Activated CD4-positive, alpha-beta T cell treated with anti-CD3 and anti-CD28 coated beads, Interleukin-2, amount 50 U/mL, for 16 hours (primary cell): ENCODE measurements around the gene GLDN.

Source experiments
- DNase-seq: peaks from one replicate; pipeline ENCODE4 v3.0.0-alpha.2; 2020

The GLDN gene

DNA sequence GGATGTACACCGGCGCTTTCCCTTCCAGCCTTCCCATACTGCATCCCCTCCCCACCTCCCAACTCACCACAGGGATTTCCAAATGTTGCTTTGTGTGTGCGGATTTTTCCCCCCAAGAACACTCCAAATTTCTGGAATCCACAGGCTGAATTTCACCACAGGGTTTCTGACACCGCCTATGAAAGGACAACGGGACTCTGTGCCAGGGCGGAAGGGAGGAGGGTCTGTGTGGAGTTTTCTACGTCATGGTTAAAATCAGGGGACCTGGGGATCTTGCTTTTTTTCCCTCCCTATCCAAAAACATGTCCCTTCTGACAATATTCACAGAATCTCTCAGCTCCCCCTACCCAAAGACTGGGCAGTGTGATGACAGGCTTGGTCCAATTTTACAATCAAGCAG is 17.7 kb upstream of the GLDN start:
- no peak for DNase-seq

DNA sequence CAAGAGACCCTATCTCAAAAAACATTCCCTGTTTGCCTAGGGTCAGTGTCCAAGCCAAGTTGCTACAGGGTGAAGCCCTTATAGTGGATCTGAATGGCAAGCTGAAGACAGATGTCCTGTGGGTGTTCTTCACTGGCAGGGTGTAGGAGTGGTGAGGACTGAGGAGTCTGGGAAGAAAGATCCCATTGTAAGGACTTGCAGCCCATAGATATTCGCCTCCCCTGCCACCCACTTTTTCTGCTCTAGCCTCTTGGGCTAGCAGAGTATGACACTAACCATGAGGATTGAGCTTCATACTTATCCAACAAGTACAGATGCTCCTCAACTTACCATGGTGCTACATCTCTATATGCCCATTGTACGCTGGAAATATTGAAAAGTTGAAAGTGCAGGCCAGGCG is 16.3 kb upstream of the GLDN start:
- DNase-seq = no peak

GRCh38 chr15:51327081-51327480 is 14.4 kb upstream of the GLDN start:
- no peak for DNase-seq

DNA sequence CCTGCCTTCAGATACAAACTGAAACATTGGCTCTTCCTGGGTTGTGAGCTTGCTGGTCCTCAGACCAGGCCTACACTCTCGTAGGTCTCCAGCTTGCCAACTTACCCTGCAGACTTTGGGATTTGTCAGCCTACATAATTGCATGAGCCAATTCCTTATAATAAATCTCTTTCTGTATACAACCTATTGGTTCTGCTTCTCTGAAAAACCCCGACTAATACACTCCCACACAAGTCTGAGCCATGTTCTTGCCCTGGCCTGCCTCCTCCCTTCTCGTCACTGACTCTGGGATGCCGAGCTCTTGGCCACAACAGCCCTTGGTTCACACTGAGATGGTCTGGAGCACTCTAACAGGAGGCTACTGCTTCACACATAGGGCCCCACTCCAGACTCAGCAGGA is 12.5 kb upstream of the GLDN start:
- DNase-seq = no peak

DNA sequence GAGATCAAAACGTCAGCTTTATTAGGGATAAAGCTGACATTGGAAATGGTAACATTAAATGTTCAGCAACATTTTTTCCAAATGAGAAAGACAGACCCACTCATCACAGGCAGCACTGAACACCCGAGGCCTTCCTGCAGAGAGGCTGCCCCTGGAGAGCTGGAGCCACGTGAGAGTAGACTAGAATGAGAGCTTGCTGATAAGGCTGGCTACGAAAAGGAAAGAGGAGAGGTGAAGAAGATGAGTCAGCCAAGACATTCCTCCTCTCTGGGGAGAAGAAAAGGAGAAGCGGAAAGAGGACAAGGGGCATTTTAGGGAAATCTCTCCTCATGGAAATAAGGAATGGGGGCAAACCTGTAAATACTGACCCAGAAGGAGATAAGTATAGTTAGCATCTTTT is 10.3 kb upstream of the GLDN start:
- no peak for DNase-seq

GRCh38 chr15:51332206-51333147 is 9.0 kb upstream of the GLDN start:
- no peak for DNase-seq

DNA sequence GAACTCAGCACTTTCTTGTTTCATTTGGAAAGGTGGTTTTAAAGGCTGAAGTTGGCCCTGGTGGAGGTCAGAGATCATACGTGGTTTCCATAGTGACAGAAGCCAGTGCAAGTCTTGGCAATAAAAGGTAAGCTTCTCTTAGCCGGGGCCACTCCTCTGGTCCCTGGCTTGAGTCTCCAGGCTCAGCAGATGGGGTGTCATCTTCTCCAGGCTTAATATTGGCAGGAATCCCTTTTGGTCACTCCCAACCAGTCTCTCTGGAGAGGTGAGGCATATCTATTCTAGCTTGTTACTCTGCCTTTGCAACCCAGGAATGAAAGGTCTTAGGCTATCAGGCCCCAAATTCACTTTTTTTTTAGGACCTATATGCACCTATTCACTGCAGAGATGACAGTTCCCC is 7.9 kb upstream of the GLDN start:
- DNase-seq = no peak

DNA sequence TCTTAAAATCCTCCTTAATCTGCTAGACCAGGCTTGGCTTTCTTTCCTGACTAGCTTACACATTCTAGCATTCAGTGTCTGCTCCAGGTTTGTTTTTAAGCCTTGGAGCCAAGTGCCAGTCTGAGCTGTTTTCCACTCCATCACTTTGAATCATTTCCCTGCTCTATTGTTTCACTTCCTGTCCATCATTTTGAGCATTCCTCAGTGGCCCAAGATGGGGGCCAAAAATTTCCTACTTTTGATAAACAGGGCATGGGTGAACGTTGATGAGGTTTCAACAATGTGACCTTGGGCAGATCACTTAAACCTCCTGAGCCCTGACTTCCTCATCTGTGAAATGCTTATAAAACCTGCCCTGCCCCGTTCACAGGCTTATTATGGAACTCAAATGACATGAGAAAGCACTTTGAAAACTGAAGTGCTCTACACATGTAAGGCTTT is 7.4 kb upstream of the GLDN start:
- DNase-seq = no peak

DNA sequence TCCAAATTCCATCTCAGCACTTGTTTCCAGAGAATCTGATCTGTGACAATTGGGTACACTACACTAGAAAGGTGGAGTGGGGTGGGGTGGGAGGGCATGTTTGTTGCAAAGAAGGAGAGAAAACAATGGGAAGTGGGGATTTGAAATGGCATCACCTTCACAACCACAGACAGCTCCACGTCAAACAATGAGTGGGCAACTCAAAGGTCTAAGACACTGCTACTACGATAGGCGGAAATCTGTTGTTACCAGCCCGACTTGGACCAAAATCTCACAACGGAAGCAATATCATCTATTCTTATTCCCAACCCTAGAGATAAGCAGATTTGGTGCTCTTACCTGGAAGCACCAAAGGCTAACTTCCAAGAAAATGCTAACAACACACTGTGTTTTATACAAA is 6.4 kb upstream of the GLDN start:
- DNase-seq = no peak

- no peak for DNase-seq
These were observed 5.7 kb upstream of the GLDN start for GRCh38 chr15:51335538-51336410.

GRCh38 chr15:51338496-51338895 is 3.0 kb upstream of the GLDN start, which contains the start of gene CYP19A1:
CYP19A1 (minus strand) TSS chr15:51338596; CDS start chr15:51242912, 95,684 bp downstream.
- DNase-seq = no peak

DNA sequence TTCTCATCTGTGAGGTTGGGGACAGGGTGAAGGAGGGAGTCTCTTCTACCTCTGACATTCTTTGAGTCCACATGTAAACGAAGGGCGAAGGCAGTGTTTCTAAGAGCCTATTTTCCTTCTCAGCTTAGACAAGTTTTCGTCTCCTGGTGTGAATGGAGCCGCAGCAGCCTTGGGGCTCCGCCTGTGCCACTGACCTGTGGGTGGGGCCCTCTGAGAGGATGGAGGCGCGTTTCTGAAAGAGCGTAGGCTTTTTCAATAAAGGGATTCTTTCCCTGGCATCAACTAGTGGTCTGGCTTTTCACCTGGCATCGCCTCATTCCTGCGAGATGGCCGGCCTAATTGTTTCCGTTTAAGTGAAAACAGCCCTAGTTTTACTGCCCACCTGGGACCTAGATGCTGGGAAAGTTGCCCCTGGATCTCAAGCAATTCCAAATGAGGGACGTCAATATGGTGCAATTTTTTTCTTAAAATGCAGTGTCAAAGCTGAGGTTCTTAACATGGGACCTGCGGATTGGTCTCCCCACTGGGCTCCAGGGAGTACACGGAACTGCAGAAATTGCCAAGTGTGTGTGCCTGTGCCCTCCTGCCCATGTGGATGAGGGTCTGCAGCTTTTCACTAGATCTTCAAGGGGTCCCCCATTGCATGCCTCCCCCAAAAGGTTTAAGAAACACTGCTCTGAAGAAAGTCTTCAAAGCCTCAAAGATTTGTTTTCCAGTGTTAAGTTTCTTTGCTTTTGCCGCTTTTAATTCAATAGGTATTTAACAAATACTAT is 958 bp downstream of the GLDN start:
- DNase-seq = no peak

DNA sequence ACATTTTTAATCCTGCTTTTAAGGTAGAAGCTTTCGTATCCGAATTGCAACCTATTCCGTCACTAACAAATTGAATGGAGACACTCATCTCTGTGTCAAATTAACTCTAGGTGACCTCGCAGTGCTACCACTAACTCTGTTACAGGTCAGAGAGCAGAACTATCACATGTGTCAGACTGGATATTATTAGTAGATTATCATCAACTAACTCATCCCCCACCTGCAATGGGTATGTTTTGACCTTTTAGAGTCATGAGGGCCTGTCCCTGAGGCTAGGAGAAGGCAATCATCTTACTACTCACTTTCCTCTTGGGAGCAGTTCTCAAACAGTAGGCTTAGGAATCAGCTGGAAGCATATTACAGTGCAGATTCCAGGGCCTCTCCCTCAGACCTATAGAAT is 2.0 kb downstream of the GLDN start:
- no peak for DNase-seq

DNA sequence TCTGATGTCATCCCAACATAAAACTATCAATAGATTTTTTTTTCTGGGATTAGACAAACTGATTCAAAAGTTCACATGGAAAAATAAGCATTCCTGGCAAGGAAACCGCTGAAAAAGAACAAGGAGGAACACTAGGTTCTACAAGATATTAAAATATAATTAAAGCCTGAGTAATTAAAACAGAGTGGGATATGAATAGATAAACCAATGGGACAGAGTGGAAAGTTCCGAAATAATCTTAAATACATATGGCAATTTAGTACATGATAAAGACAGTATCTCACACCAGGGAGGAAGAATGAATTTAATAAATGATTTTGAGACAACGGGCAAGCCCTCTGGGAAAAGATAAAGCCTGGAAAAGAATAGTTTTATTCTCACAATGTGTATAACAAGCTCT is 4.7 kb downstream of the GLDN start:
- DNase-seq = no peak

GRCh38 chr15:51348688-51349087 is 7.2 kb downstream of the GLDN start:
- peak; percentile 23 for DNase-seq

- no peak for DNase-seq
These were observed 7.8 kb downstream of the GLDN start for GRCh38 chr15:51349156-51349844.

DNA sequence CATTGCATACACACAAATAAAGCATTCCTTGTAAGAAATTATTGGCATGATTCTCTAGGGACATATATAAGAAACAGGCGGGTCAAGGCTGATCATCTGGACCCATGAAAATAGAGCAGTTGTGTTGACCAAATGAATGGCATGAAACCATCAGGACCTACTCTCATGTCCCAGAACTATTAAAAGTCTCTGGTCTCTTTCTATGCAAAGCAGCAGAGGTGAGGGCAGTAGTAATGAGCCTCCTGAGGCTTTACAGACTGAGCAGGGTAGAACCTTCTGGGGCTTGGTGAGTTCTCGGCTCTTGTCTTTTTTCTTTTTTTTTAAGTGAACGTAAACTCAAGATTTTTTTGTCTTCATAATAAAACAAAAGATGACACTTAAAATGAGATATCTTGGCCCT is 9.3 kb downstream of the GLDN start:
- DNase-seq = no peak

GRCh38 chr15:51353976-51354375 is 12.5 kb downstream of the GLDN start:
- DNase-seq = no peak

- DNase-seq = no peak
These were observed 13.6 kb downstream of the GLDN start for GRCh38 chr15:51355096-51355495.

DNA sequence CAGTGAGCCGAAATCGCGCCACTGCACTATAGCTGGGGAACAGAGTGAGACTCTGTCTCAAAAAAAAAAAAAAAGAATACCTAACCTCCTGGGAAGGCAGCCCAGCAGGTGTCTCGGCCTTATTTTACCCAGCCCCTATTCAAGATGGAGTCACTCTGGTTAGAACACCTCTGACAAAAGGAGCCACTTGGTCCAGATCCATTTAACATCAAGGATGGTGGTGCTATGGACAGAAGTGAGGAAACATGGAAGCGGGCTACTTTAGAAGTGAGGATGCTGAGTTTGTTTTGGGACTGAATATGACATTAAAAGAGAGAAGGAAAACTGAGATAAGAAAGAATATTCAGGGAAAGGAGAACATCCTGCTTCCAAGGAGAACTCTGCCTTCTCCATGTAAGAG is 14.7 kb downstream of the GLDN start:
- DNase-seq = no peak

GRCh38 chr15:51356983-51357382 is 15.5 kb downstream of the GLDN start:
- no peak for DNase-seq

GRCh38 chr15:51359981-51360380 is 18.5 kb downstream of the GLDN start:
- no peak for DNase-seq
